Amniotic epithelial cell (primary cell): ENCODE data around the gene S100A9.
"Not testable (repeated sequence)": the region's sequence is repeated elsewhere in the genome, so short reads cannot be mapped to it uniquely, and the experiment has no call there.

ENCODE experiments used
- DNase-seq: peaks from one replicate; pipeline ENCODE4 v3.0.0-alpha.2; 2010; ENCODE audit warnings: low read depth

The S100A9 gene

DNA sequence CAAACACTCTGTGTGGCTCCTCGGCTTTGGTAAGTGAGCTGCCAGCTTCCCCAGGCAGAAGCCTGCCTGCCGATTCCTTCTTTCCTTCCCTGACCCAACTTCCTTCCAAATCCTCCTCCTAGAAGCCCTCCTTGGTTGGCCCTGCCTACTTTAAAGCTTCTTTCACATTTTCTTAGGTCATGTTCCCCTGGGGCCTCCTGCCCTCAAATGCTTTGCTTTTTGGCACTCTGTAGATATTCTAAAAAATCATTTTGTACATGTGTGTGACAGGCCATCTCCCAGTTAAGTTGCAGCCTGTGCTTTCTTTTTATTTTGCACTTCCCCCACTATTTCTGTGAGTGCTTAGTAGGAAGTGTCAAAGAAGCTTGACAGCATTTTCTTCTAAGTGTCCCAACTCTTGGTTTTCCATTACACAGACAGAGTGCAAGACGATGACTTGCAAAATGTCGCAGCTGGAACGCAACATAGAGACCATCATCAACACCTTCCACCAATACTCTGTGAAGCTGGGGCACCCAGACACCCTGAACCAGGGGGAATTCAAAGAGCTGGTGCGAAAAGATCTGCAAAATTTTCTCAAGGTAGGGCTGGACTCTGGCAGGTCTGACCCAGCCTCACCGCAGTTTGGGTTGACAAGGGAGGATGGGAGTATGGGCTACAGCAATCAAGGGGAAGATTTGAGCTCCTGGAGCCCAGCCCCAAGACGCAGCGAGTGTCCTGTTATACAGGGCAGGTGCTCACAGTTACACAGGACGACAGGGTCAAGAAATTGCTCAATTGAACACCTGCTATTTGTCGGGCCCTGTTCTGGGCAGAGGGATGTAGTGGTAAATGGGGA lies at the start of gene S100A9:
S100A9 (plus strand) TSS at position 2 of the 838 bp plus-strand sequence; CDS start at position 432, 430 bp downstream.
- DNase-seq: no peak

DNA sequence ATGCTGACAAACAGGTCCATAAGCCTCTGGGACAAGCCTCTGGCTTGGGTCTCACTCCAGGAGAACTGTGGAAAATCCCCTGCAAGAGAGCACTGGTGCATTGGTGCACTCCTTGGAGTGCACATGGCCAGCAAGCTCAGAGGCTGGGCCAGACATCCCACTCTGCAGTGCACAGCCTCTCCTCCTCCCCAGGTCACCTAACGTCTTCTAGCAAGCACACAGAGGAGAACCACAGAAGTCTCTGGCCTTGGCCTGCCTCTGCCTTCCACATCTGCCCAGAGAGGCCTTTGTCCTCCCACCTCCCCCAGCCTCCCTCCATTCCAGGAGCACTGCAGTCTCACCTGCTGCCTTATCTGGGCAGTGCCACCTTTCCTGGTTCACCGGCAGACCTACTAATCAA lies 49.1 kb upstream of the S100A9 start:
- DNase-seq: no peak

DNA sequence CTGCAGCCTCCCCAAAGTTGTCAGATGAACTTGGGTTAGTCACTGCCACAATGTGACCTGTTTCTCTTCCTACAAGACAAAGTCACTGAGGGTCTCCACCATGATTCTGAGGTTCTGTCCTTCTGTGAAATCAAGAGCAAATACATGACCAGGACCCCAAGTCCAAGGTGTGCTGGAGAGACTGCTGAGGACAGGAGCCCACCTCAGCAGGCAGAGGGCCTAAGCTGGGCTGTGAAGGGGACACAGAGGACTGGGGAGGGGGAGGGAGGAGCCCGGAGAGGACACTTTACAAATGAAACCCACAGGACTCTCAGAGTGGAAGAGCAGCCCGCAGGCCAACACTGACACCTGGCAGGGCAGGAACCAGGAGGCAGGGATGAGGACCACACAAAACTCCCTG lies 48.2 kb upstream of the S100A9 start:
- DNase-seq: no peak

DNA sequence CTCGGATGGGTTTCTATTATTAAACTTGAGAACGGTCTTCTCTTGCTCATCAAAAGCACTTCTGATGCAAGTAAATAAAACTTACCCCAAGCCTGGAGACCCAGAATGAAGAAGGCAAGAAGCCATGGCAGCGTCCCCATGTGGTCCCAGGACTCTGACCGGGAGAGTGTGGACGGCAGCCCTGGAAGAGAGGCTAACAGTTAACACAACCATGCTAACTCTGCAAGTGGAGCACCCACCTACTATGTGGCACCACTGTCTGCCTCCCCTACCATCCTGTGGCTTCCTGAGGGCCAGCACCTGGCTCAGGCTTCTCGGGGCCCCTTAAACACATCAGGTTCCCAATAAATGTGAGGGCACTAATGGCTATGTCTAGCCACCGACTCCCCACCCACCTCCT lies 47.1 kb upstream of the S100A9 start:
- DNase-seq: no peak

DNA sequence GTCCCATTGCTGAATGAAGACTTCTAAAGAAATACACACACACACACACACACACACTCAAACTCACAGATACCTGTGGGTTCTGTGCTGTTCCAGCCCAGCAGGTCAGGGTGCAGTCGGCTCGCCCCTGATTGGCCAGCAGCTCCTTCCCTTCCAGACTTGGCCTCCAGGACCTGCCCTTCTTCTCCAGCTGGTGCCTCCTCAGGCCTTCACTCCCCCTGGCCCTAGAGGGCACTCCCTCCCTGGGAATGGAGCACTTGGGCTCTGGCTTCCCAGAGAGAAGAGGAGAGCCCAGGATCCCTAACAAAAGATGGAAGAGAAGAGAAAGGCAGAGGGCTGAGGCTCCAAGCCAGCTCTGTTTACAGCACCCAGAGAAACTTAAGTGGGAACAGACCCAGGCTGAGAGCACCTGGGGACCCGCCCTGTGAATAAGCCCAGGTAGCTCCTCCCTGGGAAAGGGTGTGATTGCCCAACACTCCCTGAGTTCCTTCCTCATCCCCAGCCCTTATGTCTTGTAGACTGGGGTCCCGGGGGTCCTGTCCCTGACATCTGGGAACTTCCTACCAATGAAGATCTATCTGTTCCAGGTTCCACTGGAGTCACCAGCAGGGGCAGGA lies 45.0 kb upstream of the S100A9 start, which contains the start of gene PGLYRP3:
PGLYRP3 (minus strand) TSS at position 383 of the 617 bp plus-strand sequence. CDS start 2,287 bp downstream, outside the sequence.
- no peak for DNase-seq

DNA sequence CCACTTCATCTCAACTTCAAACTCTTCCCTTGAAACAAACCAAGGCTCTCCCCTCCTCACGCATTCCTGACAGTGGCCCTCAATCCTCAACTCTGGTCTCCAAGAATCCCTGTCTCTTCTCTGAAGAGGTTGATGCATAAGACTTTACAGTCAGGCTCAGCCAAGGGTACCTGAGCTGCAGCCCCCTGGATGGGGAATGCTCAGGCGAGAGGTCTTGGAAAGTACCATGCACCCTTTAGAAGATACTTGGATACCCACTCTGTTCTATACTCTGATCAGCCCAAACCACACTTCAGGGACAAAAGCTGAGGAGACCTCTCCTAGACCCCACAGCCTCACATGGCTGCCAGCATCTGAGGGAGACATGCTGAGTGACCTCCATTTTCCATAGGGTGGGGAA lies 44.4 kb upstream of the S100A9 start:
- no peak for DNase-seq

DNA sequence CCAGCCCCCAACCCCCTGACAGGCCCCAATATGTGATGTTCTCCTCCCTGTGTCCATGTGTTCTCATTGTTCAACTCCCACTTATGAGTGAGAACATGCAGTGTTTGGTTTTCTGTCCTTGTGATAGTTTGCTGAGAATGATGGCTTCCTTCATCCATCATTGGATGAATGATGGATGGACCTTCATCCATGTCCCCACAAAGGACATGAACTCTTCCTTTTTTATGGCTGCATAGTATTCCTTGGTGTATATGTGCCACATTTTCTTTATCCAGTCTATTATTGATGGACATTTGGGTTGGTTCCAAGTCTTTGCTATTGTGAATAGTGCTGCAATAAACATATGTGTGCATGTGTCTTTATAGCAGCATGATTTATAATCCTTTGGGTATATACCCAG lies 43.3 kb upstream of the S100A9 start:
- not testable (repeated sequence) for DNase-seq

DNA sequence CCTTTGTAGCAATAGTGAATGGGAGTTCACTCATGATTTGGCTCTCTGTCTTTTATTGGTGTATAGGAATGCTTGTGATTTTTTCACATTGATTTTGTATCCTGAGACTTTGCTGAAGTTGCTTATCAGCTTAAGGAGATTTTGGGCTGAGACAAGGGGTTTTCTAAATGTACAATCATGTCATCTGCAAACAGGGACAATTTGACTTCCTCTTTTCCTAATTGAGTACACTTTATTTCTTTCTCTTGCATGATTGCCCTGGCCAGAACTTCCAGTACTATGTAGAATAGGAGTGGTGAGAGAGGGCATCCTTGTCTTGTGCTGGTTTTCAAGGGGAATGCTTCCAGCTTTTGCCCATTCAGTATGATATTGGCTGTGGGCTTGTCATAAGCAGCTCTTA lies 41.6 kb upstream of the S100A9 start:
- DNase-seq: not testable (repeated sequence)

DNA sequence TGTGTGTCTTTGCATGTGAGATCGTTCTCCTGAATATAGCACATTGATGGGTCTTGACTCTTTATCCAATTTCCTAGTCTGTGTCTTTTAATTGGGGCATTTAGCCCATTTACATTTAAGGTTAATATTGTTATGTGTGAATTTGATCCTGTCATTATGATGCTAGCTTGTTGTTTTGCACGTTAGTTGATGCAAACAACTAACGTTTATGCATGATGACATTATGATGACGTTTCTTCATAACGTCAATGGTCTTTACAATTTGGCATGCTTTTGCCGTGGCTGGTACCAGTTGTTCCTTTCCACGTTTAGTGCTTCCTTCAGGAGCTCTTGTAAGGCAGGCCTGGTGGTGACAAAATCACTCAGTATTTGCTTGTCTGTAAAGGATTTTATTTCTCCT lies 39.5 kb upstream of the S100A9 start:
- DNase-seq: not testable (repeated sequence)

DNA sequence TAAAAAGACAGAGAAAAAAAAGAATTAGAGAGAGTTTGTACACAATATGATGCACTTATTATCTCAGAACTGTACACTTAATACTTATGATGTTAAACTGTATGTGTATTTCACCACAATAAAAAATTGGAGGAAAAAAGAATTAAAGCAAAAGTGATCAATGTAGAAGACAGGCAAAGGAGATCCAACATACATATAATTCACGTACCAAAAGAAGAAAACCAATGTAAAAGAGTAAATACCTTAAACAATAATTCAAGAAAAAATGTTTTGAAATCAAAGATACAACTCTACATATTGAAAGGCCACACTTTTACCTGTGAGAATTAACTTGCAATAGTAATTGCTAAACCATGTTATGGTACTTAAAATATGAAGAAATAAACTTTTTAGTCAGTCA lies 35.1 kb upstream of the S100A9 start:
- DNase-seq: no peak

DNA sequence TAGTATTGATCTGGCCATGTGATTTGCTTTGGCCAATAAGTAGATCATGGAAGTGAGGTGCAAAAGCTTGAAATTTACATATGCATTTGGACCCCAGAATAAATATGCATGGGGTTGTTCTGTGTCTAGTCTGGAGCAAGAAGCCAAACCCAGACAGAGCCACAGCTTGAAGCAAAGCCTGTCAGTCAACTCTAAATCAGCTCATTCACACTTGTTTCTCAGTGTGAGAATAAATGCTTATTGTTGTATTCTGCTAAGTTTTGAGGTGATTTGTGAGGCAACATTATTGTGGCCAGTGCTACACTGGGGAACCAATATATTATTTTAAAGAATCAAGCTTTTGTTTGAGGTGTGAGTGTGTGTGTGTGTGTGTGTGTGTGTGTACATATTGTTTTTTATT lies 32.7 kb upstream of the S100A9 start:
- no peak for DNase-seq

DNA sequence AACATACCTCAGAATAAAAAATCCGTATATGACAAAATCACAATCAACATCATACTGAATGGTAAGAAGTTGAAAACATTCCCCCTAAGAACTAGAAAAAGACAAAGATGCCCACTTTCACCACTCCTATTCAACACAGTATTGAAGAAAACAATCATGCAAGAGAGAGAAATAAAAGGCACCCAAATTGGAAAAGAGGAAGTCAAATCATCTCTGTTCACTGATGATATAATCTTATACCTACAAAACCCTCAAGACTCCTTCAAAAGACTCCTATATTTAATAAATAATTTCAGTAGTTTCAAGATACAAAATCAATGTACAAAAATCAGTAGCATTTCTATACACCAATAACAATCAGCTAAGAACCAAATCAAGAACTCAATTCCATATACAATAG lies 23.8 kb upstream of the S100A9 start:
- no peak for DNase-seq

DNA sequence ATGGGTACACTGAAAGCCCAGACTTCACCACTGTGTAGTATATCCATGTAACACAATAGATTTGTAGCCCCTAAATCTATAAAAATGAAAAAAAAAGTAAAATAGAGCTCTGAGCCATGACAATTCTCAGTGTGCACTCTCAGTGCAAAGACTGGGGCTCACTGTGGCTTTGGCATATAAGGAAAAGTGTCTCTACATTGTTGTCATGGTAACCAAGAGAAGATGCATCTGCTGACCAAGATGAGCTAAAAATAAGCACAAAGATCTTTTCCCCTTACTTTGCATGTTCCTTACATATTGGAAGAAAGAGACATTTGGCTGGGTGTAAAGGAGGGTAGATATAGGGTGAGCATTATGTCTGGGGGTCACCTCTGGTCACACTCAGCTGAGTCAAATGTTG lies 21.0 kb upstream of the S100A9 start:
- DNase-seq: no peak

DNA sequence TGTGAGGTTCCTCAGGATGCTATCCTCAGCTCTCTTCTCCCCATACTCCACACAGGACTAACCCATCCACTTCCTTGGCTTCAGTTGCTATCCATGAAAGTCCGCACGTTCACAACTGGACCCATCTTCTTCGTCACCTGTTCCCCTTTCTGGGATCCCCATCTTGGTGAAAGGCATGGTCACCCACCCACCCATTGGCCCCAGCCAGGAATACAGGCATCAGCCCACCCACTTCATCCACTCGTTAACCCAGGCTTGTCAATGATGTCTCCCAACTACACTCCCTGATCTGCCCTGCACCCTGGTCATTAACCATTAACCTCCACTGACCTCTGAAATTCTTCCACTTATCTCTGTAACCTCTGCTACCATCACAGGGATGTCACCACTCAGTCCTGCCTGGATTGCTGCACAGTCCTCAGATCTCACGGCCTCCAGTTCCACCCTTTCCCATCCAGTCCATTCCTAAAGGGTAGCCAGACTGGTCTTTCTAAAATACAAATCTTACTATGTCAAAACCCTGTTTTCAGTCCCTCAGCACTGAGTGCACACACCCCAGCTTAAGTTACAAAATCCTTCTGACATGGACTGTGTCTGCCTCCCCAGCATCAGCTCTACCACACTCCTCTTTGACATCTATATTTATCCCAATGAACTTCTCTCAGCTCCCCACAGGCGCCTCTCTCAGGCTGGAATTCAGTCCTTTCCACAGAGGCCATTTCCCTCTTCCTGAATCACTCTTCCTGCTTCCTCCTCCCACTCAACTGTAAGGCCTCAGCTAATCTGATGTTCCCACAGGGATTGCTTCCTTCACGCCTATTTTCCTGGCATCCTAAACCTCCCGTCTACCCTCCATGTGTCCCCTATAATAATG lies 19.4 kb upstream of the S100A9 start:
- no peak for DNase-seq

DNA sequence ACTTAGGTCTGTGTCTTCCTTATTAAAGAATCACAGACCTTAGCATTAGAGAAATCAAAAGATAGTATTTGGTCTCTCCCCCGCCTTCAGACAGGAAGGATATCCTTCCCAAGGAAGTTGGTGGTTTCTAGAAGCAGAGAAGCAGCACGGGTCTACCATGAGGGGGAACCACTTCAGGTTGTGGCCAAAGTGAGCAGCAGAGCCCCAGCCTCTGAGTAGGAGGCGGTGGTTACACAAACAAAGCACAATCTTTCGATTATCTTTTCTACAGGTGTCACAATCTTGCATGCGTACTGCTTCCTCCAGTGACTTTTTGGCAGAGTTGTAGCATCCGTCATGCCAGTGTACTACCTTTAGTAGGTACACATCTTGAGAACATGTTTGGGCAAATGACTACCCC lies 17.9 kb upstream of the S100A9 start:
- no peak for DNase-seq

DNA sequence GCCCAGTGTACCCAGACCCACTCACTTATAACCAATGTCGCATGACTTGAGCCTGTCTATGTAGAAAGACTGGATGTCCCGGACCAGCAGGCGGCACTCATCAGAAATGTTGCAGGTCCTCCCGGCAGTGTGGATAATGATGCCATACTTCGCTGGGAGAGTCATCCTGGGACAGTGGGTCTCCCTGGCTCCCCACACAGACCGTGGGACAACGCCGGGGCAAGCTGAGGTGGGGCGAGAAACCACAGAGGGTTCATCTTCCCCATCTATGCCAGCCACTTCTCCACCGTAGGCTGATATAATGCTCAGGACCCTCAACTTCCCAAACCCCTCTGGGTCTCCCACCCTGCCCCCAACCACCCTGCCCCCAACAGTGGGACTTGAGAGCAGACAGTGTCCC lies 17.3 kb upstream of the S100A9 start:
- DNase-seq: no peak

DNA sequence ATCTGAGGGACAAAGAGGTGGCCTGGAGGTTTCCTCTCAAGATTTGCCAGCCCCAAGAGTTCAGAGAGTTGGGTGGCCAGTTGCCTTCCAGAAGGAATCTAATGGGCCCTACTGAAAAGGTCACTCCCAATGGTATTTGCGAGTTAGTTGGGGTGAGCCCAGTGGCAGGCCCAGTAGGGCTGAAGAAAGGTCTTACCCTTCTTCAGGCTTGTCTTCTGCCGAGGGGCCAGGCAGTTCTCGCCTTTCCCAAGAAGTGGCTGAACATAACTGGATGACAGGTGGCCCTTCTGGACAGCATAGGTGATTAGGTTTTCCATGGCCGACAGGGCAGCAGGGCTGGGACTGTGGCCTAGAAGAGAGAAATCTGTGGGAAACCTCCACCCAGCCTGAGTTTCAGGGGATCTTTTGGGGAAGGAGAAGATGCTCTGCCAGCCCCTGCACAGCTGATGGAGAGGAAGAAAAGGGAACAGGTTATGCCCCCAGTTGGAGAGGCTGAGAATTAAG lies 16.2 kb upstream of the S100A9 start:
- no peak for DNase-seq

DNA sequence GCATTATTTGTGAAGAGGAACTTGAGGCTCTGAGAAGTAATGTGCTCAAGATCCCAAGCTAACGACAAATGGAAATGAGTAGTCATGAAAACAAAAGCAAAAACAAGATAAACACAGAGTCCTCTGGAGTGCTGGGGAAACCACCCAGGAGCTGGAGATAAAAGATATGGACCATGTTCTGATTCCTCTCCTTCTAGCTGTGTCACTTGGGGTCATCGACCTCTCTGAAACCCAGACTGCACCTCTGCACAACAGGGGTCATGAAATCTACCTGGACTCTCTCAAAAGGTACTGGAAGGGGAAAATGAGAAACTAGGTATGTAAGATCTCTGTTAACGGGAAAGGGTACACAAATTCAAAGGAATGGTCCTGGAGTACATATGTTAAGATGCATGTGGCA lies 15.5 kb upstream of the S100A9 start:
- DNase-seq: no peak

DNA sequence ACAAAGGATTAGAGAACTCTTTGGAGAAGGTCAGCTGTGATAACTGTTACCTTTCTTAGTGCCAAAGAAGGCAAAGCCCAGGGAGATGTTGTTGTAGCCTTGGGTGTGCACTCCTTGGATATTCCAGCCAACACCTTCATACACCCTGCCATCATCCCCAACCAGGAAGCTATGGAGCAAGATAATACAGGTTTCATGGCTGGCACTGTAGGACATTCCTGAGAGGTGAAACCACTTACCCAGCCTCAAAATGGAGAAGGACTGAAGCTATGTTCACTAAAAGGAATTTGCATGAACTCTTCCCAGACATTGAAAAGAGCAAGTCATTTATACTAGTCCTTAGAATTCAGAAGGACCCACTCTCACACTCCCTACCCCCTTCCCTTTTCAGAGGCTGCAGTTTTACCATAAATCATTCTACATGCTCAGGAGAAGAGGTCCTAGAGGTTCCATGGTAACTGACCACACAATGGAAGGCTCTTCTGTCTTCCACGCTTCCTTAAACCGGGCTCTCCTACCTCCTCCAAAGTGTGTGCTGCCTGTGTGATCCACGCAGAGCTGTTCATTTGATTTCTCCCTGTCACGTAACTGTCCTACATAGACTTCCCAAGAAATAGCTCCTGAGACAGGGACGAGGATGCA lies 14.5 kb upstream of the S100A9 start:
- DNase-seq: no peak

DNA sequence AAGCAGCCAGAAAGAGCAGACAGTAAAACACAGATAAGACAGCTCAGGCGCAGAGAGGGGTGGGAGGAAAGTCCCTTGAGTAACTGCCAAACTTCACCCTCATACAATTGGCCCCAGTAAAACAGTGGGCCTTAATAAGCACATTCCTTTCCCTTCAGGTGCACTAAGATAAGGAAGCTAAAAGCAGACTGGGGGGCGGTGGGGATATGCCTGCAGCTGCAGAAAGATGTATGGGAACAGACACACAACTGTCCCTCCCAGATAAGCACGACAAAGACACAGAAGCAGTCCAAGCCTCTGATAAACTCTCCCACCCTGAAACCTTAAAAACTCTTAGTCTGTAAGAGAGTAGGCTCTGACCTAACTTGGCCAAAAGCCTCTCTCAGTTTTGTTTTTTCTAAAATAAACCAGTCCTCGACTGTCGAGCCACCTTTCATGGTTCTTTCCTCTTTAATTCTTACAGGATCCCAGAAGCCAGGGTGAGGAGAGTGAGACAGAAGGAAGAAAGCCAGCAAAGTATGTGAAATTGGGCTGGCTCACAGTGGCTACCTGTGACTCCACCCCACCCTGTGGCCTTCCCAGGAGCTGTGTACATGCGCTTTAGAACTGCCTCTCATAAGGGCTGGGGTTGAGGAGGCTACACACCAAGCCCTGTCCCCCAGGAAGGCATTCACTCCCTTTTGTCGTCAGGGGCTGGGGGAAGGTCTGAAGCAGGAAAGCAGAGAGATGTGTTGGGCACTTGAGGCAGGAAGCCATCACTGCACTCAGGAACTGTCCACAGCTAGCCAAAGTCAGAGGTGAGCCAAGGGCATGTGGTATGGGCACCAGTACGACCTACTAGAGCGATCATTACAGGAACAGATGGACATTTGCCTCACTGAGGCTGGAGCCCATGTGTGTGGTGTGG lies 13.6 kb upstream of the S100A9 start:
- no peak for DNase-seq

DNA sequence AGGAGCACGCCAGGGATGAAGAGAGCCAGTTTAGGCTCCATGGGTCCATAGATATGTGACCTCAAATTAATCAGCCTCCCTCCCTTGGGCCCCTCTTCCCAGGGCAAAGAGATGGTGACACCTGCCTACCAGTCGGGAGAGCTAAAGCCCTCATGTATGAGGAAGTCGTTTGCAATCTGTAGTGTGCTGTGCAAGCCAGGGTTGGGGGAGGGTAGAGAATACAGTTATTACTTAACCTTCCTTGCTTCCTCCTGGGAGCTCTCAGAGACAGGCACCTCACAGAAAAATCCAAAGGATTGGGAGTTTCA lies 13.0 kb upstream of the S100A9 start:
- no peak for DNase-seq
